Measurements from ENCODE around the gene ATG2A. TPM values are rescaled to one million over a fixed set of nuclear protein-coding genes. Genes with fewer than 3 reads are reported as not detected.

Gene ATG2A
- total RNA-seq, 1 donor from 2014 or later = 24.8 TPM

DNA sequence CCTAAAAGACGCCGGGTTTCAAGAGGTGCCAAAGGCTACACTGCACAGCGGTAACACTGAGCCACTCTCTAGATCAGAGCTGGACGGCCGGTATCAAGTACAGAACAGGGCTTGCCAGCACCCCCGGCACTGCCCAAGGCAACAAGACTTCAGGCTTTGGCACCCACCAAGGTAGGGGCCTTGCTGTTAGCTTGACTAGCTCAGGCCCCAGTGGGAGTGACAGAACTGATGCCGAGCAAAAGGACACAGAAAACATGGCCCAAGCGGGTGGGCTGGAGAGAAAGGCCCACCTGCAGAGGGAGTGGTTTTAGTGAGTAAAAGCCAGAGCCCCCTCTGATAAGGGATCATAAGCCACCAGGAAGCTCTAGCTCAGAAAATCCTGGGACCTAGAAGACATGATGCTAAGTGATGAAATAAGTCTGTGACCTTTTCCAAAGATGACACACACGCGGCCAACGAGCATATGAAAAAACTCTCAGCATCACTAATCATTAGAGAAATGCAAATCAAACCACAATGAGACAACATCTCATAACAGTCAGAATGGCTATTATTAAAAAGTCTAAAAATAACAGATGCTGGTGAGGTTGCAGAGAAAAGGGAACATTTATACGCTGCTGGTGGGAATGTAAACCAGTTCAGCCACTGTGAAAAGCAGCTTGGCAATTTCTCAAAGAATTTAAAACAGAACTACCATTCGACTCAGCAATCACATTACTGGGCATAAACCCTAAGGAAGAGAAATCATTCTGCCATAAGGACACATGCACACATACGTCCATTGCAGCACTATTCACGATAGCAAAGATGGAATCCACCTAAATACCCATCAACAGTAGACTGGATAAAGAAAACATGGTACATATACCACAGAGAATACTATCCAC, 51.5 kb downstream of the ATG2A start:
- TF ChIP-seq, protein P1, sequence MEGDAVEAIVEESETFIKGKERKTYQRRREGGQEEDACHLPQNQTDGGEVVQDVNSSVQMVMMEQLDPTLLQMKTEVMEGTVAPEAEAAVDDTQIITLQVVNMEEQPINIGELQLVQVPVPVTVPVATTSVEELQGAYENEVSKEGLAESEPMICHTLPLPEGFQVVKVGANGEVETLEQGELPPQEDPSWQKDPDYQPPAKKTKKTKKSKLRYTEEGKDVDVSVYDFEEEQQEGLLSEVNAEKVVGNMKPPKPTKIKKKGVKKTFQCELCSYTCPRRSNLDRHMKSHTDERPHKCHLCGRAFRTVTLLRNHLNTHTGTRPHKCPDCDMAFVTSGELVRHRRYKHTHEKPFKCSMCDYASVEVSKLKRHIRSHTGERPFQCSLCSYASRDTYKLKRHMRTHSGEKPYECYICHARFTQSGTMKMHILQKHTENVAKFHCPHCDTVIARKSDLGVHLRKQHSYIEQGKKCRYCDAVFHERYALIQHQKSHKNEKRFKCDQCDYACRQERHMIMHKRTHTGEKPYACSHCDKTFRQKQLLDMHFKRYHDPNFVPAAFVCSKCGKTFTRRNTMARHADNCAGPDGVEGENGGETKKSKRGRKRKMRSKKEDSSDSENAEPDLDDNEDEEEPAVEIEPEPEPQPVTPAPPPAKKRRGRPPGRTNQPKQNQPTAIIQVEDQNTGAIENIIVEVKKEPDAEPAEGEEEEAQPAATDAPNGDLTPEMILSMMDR (IDR thresholded peaks at IDR 0.05; ENCODE audit: insufficient read depth, low read length, poor library complexity, severe bottlenecking) = no peak
- H3K27me3 ChIP-seq (ENCODE audit: control insufficient read depth, insufficient read depth, low read length) = no peaks in the 10 kb centered on the region
- no peak overlapping the region for H3K4me3 ChIP-seq (ENCODE audit: low read depth, low read length)
- DNase-seq (ENCODE audit: low read depth) = no peak
- H3K36me3 ChIP-seq (ENCODE audit: control insufficient read depth, insufficient read depth, low read length) = peaks cover 3% of the 10 kb centered on the region

DNA sequence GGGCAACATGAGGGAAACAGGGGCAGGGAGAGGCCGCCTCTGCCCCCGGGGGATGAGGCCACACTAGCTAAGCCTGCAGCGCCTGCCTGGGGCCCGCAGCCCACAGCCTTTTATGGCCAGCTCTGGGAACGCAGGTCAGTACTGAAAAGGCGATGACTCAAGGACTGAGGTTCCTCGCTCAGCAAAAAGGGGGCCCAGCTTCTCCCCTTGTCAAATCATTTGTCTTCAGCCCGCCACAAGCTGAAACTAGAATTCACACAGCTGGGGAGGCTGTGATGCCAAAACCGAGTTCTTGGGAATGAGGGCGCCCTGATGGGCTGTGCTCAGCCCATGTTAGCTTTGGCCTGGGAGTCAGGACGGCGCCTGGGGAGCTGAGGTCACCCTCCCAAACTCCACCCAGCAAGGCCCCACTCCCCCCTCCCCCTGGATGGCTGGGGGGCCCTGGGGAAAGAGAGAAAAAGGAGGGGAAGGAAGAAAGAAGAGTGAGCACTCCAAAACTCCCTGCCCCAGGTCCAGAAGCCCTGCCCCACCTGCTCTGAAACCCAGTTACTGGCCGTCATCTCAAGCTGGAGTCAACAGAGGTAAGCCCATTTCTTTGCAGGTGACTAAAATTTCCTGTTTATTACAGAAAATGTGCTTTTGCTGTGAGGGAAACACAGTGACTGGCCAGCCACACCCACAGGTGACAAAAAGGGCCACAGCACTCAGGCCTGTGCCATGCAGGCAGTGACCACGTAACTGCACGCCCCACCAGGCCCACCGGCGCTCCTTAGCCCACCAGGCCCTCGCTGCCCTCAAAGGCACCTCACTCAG, 52.3 kb downstream of the ATG2A start:
- TF ChIP-seq, protein P1 (IDR thresholded peaks at IDR 0.05; ENCODE audit: insufficient read depth, low read length, poor library complexity, severe bottlenecking) = no peak
- Histone ChIP-seq H3K4me3 (ENCODE audit: low read depth, low read length) (no peak overlapping the region), H3K36me3 (ENCODE audit: control insufficient read depth, insufficient read depth, low read length) (peaks cover 1% of the 10 kb centered on the region), H3K27me3 (ENCODE audit: control insufficient read depth, insufficient read depth, low read length) (no peaks in the 10 kb centered on the region)
- no peak for DNase-seq (ENCODE audit: low read depth)

DNA sequence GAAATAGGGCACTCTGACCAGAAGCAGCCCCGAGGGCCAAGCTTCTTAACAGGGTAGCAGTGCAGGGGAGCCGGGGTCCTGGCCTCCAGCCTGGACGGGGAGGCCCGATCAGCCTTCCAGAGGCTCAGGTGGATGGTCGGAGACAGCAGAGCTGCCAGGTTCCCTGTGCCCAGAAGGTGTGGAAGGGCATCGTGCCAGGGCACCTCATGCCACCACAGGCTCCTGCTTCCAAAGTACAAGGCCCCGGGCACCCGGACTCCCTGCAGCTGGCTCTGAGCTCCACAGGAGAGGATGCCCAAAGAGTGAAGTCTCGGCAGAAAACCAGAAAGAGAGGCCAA, 52.9 kb downstream of the ATG2A start:
- TF ChIP-seq, protein P1 (IDR thresholded peaks at IDR 0.05; ENCODE audit: insufficient read depth, low read length, poor library complexity, severe bottlenecking) = no peak
- H3K36me3 ChIP-seq (ENCODE audit: control insufficient read depth, insufficient read depth, low read length) = peaks cover 1% of the 10 kb centered on the region
- no peak overlapping the region for H3K4me3 ChIP-seq (ENCODE audit: low read depth, low read length)
- DNase-seq (ENCODE audit: low read depth) = no peak
- H3K27me3 ChIP-seq (ENCODE audit: control insufficient read depth, insufficient read depth, low read length) = no peaks in the 10 kb centered on the region

DNA sequence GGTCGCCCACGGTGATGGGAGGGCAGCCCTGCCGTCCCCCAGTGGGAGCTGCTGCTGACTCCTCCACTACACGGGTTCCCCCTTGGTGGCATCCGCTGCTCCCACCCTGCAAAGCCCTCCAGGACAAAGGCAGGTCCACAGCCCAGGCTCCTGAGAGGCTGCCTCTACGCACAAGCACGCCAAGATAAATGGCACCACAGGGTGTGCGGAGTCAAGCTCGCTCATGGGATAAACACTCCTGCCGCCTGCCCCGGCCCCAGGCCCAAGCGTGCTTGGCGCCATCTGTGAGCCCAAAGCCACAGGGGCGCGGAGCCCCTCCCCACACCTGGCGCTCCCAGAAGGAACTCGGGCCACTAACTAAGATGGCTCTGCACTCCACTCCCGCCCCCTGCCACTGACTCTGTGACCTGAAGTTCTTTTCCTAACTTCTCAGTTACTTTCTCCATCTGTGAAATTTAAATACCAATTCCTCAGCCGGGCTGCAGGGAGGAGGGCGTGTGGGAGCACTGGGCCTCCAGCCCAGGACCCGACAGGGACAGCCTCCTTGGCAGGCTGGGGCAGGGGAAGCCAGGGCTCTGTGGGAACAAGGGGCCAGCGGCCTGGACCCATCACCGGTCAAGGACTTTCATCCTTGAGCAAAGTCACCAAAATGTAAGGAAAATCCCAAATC, 53.5 kb downstream of the ATG2A start:
- TF ChIP-seq, protein P1 (IDR thresholded peaks at IDR 0.05; ENCODE audit: insufficient read depth, low read length, poor library complexity, severe bottlenecking) = no peak

DNA sequence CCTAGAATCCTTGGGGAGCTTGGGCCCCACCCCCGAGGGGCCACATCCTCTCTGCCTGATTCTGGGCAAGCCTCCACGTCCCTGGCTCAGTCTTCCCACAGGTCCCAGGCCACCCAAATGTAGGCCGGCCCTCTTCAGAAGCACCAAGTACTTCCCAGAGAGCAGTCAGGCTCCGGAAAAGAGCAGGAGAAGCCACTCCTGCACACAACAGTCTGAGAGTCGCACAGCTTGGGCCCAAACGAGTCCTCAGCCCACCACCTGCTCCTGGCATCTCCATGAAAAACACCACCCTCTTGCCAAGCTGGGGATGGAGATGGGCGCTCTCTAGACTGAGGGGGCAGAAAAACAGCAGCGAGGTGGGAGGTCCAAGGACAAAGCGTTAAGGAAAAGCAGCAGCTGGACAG, 54.0 kb downstream of the ATG2A start:
- TF ChIP-seq, protein P1 (IDR thresholded peaks at IDR 0.05; ENCODE audit: insufficient read depth, low read length, poor library complexity, severe bottlenecking) = no peak
- no peak for DNase-seq (ENCODE audit: low read depth)
- H3K36me3 ChIP-seq (ENCODE audit: control insufficient read depth, insufficient read depth, low read length) = peaks cover 1% of the 10 kb centered on the region
- H3K4me3 ChIP-seq (ENCODE audit: low read depth, low read length) = no peak overlapping the region
- no peaks in the 10 kb centered on the region for H3K27me3 ChIP-seq (ENCODE audit: control insufficient read depth, insufficient read depth, low read length)

More for the DNA sequence above, 53.5 kb downstream of the ATG2A start:
- no peak overlapping the region for H3K4me3 ChIP-seq (ENCODE audit: low read depth, low read length)
- DNase-seq (ENCODE audit: low read depth) = no peak
- H3K27me3 ChIP-seq (ENCODE audit: control insufficient read depth, insufficient read depth, low read length) = no peaks in the 10 kb centered on the region
- H3K36me3 ChIP-seq (ENCODE audit: control insufficient read depth, insufficient read depth, low read length) = peaks cover 1% of the 10 kb centered on the region
